Nephron progenitor cell (in vitro differentiated cells): ENCODE measurements around the gene CIAPIN1.

Experiments
- DNase-seq: peaks from one replicate; pipeline ENCODE4 v3.0.0; 2021
- H3K27ac Mint-ChIP-seq: 2 replicates; pipeline ENCODE4 v1.8.0; 2021; ENCODE audit warnings: mild to moderate bottlenecking, moderate library complexity, mixed read lengths
- H3K27me3 Mint-ChIP-seq: 2 replicates; pipeline ENCODE4 v1.8.0; 2021; ENCODE audit warnings: mild to moderate bottlenecking, low read depth, mixed read lengths; ENCODE audit not compliant: poor library complexity
- H3K36me3 Mint-ChIP-seq: 2 replicates; pipeline ENCODE4 v1.8.0; 2021; ENCODE audit warnings: low read depth, mixed read lengths
- H3K4me1 Mint-ChIP-seq: 2 replicates; pipeline ENCODE4 v1.8.0; 2021; ENCODE audit warnings: mixed read lengths
- H3K4me3 Mint-ChIP-seq: 2 replicates; pipeline ENCODE4 v1.8.0; 2021; ENCODE audit warnings: mild to moderate bottlenecking, moderate library complexity, mixed read lengths
- H3K9me3 Mint-ChIP-seq: 2 replicates; pipeline ENCODE4 v1.8.0; 2021; ENCODE audit warnings: mild to moderate bottlenecking, moderate library complexity, mixed read lengths
- CTCF ChIP-seq: fragments of 200-600 bp; sonication (generic); IDR thresholded peaks from 2 replicates; pipeline ENCODE4 v1.5.0; 2021; ENCODE audit warnings: antibody characterized with exemption

The CIAPIN1 gene

GRCh38 chr16:57426356-57426755 is 20.8 kb downstream of the CIAPIN1 start:
- TF ChIP-seq CTCF = no peak
- Mint-ChIP-seq H3K9me3 (no peaks in the 10 kb centered on the region), H3K27me3 (no peaks in the 10 kb centered on the region), H3K27ac (no peak overlapping the region), H3K4me3 (no peak overlapping the region), H3K4me1 (peaks cover 7% of the 10 kb centered on the region), H3K36me3 (peaks cover 41% of the 10 kb centered on the region)
- no peak for DNase-seq

GRCh38 chr16:57424583-57424982 is 22.6 kb downstream of the CIAPIN1 start:
- no peak for TF ChIP-seq CTCF
- H3K36me3 Mint-ChIP-seq = peaks cover 24% of the 10 kb centered on the region
- peaks cover 11% of the 10 kb centered on the region for H3K4me1 Mint-ChIP-seq
- no peaks in the 10 kb centered on the region for H3K9me3 Mint-ChIP-seq
- peaks cover 4% of the 10 kb centered on the region for H3K27me3 Mint-ChIP-seq
- no peak for DNase-seq
- H3K4me3 Mint-ChIP-seq = no peak overlapping the region
- no peak overlapping the region for H3K27ac Mint-ChIP-seq

- H3K9me3 Mint-ChIP-seq = no peaks in the 10 kb centered on the region
- no peak overlapping the region for H3K27ac Mint-ChIP-seq
- no peak for TF ChIP-seq CTCF
- H3K27me3 Mint-ChIP-seq = peaks cover 4% of the 10 kb centered on the region
- peaks cover 26% of the 10 kb centered on the region for H3K4me1 Mint-ChIP-seq
- no peak for DNase-seq
- no peak overlapping the region for H3K4me3 Mint-ChIP-seq
- peaks cover 12% of the 10 kb centered on the region for H3K36me3 Mint-ChIP-seq
These were observed 24.0 kb downstream of the CIAPIN1 start for GRCh38 chr16:57423152-57423551.

GRCh38 chr16:57422026-57422944 is 24.9 kb downstream of the CIAPIN1 start:
- H3K36me3 Mint-ChIP-seq = peaks cover 4% of the 10 kb centered on the region
- peak; percentile 39 for DNase-seq
- H3K4me3 Mint-ChIP-seq = no peak overlapping the region
- H3K27ac Mint-ChIP-seq = peak overlapping the region; percentile 44
- peaks cover 34% of the 10 kb centered on the region for H3K4me1 Mint-ChIP-seq
- H3K9me3 Mint-ChIP-seq = no peaks in the 10 kb centered on the region
- TF ChIP-seq CTCF = peak; percentile 49
- peaks cover 4% of the 10 kb centered on the region for H3K27me3 Mint-ChIP-seq

GRCh38 chr16:57419506-57419905 is 27.7 kb downstream of the CIAPIN1 start:
- Mint-ChIP-seq H3K36me3 (no peaks in the 10 kb centered on the region), H3K27ac (peak overlapping the region; percentile 28), H3K4me1 (peaks cover 53% of the 10 kb centered on the region), H3K4me3 (no peak overlapping the region), H3K27me3 (peaks cover 4% of the 10 kb centered on the region), H3K9me3 (no peaks in the 10 kb centered on the region)
- DNase-seq = no peak
- no peak for TF ChIP-seq CTCF

- H3K36me3 Mint-ChIP-seq = no peaks in the 10 kb centered on the region
- H3K9me3 Mint-ChIP-seq = no peaks in the 10 kb centered on the region
- no peak for DNase-seq
- H3K27ac Mint-ChIP-seq = no peak overlapping the region
- no peak for TF ChIP-seq CTCF
- peaks cover 12% of the 10 kb centered on the region for H3K27me3 Mint-ChIP-seq
- peaks cover 47% of the 10 kb centered on the region for H3K4me1 Mint-ChIP-seq
- no peak overlapping the region for H3K4me3 Mint-ChIP-seq
These were observed 31.1 kb downstream of the CIAPIN1 start for GRCh38 chr16:57416084-57416483.
